ENCODE measurements around the gene ARFGAP1.

The ARFGAP1 gene

GRCh38 chr20:63269724-63270123, 2.9 kb upstream of the ARFGAP1 start:
- TF ChIP-seq CTCF (IDR thresholded peaks at IDR 0.05; ENCODE audit: borderline replicate concordance, control extremely low read depth, extremely low read depth, insufficient read depth, missing control alignments): no peak
- no peak for DNase-seq (ENCODE audit: low spot score)
- in situ Hi-C loops (cut with MboI; ENCODE audit: low sequenced_read_pairs, unreplicated experiment): no loop called here

GRCh38 chr20:63270606-63271325, 1.8 kb upstream of the ARFGAP1 start:
- DNase-seq (ENCODE audit: low spot score): no peak
- no peak for TF ChIP-seq CTCF (IDR thresholded peaks at IDR 0.05; ENCODE audit: borderline replicate concordance, control extremely low read depth, extremely low read depth, insufficient read depth, missing control alignments)
- in situ Hi-C loops (cut with MboI; ENCODE audit: low sequenced_read_pairs, unreplicated experiment): no loop called here

- DNase-seq (ENCODE audit: low spot score): no peak
- TF ChIP-seq CTCF (IDR thresholded peaks at IDR 0.05; ENCODE audit: borderline replicate concordance, control extremely low read depth, extremely low read depth, insufficient read depth, missing control alignments): no peak
- in situ Hi-C loops (cut with MboI; ENCODE audit: low sequenced_read_pairs, unreplicated experiment): no loop called here
Measured at GRCh38 chr20:63273059-63273579, 506 bp downstream of the ARFGAP1 start.

GRCh38 chr20:63273635-63274380, 1.2 kb downstream of the ARFGAP1 start:
- DNase-seq (ENCODE audit: low spot score): no peak
- in situ Hi-C loops (cut with MboI; ENCODE audit: low sequenced_read_pairs, unreplicated experiment): no loop called here
- TF ChIP-seq CTCF (IDR thresholded peaks at IDR 0.05; ENCODE audit: borderline replicate concordance, control extremely low read depth, extremely low read depth, insufficient read depth, missing control alignments): no peak

- in situ Hi-C loops (cut with MboI; ENCODE audit: low sequenced_read_pairs, unreplicated experiment): no loop called here
- no peak for DNase-seq (ENCODE audit: low spot score)
- TF ChIP-seq CTCF (IDR thresholded peaks at IDR 0.05; ENCODE audit: borderline replicate concordance, control extremely low read depth, extremely low read depth, insufficient read depth, missing control alignments): no peak
Measured at GRCh38 chr20:63274381-63275228, 2.0 kb downstream of the ARFGAP1 start.

GRCh38 chr20:63275825-63276224, 3.2 kb downstream of the ARFGAP1 start:
- TF ChIP-seq CTCF (IDR thresholded peaks at IDR 0.05; ENCODE audit: borderline replicate concordance, control extremely low read depth, extremely low read depth, insufficient read depth, missing control alignments): no peak
- in situ Hi-C loops (cut with MboI; ENCODE audit: low sequenced_read_pairs, unreplicated experiment): no loop called here
- DNase-seq (ENCODE audit: low spot score): no peak
